Ectodermal cell (in vitro differentiated cells): ENCODE measurements around the gene ALKBH6.

Experiments
- H3K27ac ChIP-seq: 2 replicates; pipeline ENCODE4 v1.7.0; 2013; ENCODE audit warnings: mild to moderate bottlenecking, low read depth, low read length; ENCODE audit not compliant: insufficient read depth, poor library complexity, severe bottlenecking
- H3K27me3 ChIP-seq: 2 replicates; pipeline ENCODE4 v1.7.0; 2013; ENCODE audit warnings: mild to moderate bottlenecking, low read length; ENCODE audit not compliant: insufficient read depth, control insufficient read depth, poor library complexity, severe bottlenecking
- H3K36me3 ChIP-seq: one replicate; pipeline ENCODE4 v1.7.0; 2013; ENCODE audit warnings: low read length; ENCODE audit not compliant: control insufficient read depth, insufficient read depth
- H3K4me1 ChIP-seq: one replicate; pipeline ENCODE4 v1.7.0; 2013; ENCODE audit warnings: low read length; ENCODE audit not compliant: control insufficient read depth, insufficient read depth
- H3K4me3 ChIP-seq: 2 replicates; pipeline ENCODE4 v1.7.0; 2013; ENCODE audit warnings: low read depth, low read length, control low read depth; ENCODE audit not compliant: insufficient read depth
- H3K9me3 ChIP-seq: 2 replicates; pipeline ENCODE4 v1.7.0; 2013; ENCODE audit warnings: mild to moderate bottlenecking, low read length, moderate library complexity; ENCODE audit not compliant: control insufficient read depth
- WGBS, 2 experiments: methylation state at CpG; one replicate each; pipeline ENCODE4 v1.1.7; 2013; ENCODE audit warnings: missing lambda C conversion rate in 2 of 2; 5-methylcytosine and 5-hydroxymethylcytosine counted together

Gene ALKBH6

DNA sequence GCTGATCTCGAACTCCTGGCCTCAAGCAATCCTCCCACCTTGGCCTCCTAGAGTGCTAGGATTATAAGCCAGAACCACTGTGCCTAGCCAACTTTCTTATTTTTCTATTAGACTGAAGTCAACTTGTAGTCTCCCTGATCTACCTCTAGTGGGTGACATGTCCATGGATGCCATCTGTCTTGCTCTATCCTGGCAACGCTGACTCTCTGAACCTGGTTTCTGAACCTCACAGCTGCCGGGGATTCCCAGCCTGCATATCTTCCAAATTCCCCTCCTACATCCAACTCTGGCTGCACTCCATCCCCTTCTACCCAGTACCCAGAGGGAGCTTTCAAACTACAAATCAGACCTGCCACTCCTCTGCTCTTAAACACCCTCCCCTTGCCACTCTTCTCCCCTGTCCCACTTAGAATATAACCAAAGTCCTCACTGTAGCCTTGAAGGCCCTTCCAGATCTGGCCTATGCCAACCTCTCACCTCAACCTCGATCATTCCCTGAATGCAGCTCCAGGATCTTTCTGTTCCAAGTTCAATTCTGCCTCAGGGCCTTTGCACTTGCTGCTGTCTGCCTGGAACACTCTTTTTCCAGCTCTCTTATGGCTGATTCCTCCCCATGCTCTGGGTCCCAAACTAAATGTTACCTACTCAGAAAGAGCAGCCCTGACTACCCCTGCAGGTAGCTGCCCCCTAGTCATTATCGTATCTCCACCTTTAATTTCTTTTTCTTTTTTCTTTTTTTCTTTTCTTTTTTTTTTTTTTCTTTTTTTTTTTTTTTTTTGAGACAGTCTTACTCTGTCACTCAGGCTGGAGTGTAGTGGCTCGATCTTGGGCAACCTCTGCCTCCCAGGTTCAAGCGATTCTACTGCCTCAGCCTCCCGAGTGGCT lies 16.5 kb upstream of the ALKBH6 start:
- H3K4me3 ChIP-seq: no peak overlapping the region
- no peaks in the 10 kb centered on the region for H3K27me3 ChIP-seq
- no peaks in the 10 kb centered on the region for H3K4me1 ChIP-seq
- H3K36me3 ChIP-seq: peaks cover 19% of the 10 kb centered on the region
- no peaks in the 10 kb centered on the region for H3K9me3 ChIP-seq
- H3K27ac ChIP-seq: no peak overlapping the region
- WGBS, 2 experiments: 89 to 95% methylated on average over 7 to 8 of the region's 8 CpGs

GRCh38 chr19:36028313-36029041 lies 14.5 kb upstream of the ALKBH6 start:
- Histone ChIP-seq H3K27ac (no peak overlapping the region), H3K4me1 (no peaks in the 10 kb centered on the region), H3K36me3 (peaks cover 30% of the 10 kb centered on the region), H3K27me3 (no peaks in the 10 kb centered on the region), H3K9me3 (no peaks in the 10 kb centered on the region), H3K4me3 (no peak overlapping the region)
- WGBS, 2 experiments: 92 to 95% methylated on average over 8 to 10 of the region's 10 CpGs

DNA sequence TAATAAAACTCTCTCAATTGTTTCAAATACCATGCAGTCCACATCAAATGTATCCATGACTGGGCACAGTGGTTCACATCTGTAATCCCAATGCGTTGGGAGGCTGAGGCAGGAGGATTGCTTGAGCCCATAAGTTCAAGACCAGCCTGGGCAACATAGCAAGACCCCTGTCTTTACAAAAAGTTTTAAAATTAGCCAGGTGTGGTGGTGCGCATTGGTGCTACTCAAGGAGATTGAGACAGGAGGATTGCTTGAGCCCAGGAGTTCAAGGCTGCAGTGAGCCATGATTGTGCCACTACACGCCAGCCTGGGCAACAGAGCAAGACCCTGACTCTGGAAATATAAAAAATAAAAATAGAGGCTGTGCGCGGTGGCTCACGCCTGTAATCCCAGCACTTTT lies 13.7 kb upstream of the ALKBH6 start:
- Histone ChIP-seq H3K27me3 (no peaks in the 10 kb centered on the region), H3K4me3 (no peak overlapping the region), H3K4me1 (no peaks in the 10 kb centered on the region), H3K9me3 (no peaks in the 10 kb centered on the region), H3K27ac (no peak overlapping the region), H3K36me3 (peaks cover 32% of the 10 kb centered on the region)
- WGBS, 2 experiments: 92 to 96% methylated on average over 6 of the region's 6 CpGs

DNA sequence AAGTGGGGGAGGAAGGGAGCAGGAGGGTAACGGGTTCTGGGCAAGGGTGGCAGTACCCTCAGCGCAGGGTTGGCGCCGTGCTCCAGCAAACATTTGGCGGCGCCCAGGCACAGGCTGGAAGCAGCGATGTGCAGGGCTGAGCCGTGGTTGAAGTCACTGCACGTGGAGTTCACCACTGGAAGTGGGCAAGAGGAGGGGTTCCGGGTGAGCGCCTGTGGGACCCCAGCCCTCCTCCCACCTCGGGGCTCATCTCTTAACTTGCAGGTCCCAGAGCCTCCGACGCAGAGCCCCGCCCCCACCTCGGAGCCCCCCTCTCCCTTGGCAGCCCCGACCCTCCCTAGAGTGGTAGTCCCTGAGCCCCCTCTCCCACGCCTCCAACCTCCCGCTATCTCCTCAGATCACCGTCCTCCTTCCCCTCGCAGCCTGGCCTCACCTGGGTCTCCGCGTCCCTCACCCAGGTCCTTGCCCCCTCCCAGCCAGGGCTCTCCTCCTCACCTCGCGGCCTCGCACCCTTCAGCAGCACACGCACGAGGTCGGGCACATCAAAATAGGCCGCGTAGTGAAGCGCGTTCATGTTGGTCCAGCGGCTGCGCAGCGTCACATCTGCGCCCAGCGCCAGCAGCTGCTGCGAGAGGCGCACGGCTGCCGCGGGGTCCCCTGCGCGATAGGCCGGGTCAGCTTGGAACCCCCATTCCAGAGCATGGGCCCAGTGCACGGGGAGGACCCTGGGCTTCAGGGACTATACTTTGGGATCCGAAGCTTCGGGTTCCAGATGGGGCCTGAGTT lies 12.3 kb upstream of the ALKBH6 start:
- H3K27ac ChIP-seq: no peak overlapping the region
- peaks cover 32% of the 10 kb centered on the region for H3K36me3 ChIP-seq
- WGBS, 2 experiments: 94% methylated on average over 49 of the region's 49 CpGs
- H3K9me3 ChIP-seq: no peaks in the 10 kb centered on the region
- no peaks in the 10 kb centered on the region for H3K4me1 ChIP-seq
- H3K4me3 ChIP-seq: no peak overlapping the region
- H3K27me3 ChIP-seq: no peaks in the 10 kb centered on the region

DNA sequence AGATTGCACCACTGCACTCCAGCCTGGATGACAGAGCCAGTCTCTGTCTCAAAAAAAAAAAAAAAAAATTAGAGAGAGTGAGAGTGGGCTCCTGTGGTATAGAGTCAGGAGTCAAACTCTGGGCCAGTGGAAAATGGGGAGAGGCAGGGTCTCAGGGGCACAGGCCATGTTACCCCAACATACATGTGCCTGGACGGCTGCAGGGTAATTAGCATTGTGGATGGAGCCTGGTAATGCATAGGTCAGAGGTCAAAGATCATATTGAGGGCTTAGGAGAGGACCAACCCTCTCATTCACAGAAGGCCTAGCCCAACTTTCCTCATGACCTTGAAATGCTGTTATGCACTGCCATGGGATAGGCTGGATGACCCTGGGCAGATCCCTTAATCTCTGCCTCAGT lies 11.5 kb upstream of the ALKBH6 start:
- 87 to 100% methylated on average over 1 of the region's 1 CpG for WGBS, 2 experiments
- H3K27ac ChIP-seq: no peak overlapping the region
- H3K9me3 ChIP-seq: no peaks in the 10 kb centered on the region
- no peaks in the 10 kb centered on the region for H3K27me3 ChIP-seq
- peaks cover 32% of the 10 kb centered on the region for H3K36me3 ChIP-seq
- H3K4me1 ChIP-seq: no peaks in the 10 kb centered on the region
- no peak overlapping the region for H3K4me3 ChIP-seq

- no peaks in the 10 kb centered on the region for H3K27me3 ChIP-seq
- H3K4me1 ChIP-seq: no peaks in the 10 kb centered on the region
- H3K9me3 ChIP-seq: no peaks in the 10 kb centered on the region
- H3K4me3 ChIP-seq: no peak overlapping the region
- H3K27ac ChIP-seq: no peak overlapping the region
- H3K36me3 ChIP-seq: peaks cover 40% of the 10 kb centered on the region
- WGBS, 2 experiments: 94% methylated on average over 5 of the region's 5 CpGs
Measured at GRCh38 chr19:36023432-36023831, 9.4 kb upstream of the ALKBH6 start.

DNA sequence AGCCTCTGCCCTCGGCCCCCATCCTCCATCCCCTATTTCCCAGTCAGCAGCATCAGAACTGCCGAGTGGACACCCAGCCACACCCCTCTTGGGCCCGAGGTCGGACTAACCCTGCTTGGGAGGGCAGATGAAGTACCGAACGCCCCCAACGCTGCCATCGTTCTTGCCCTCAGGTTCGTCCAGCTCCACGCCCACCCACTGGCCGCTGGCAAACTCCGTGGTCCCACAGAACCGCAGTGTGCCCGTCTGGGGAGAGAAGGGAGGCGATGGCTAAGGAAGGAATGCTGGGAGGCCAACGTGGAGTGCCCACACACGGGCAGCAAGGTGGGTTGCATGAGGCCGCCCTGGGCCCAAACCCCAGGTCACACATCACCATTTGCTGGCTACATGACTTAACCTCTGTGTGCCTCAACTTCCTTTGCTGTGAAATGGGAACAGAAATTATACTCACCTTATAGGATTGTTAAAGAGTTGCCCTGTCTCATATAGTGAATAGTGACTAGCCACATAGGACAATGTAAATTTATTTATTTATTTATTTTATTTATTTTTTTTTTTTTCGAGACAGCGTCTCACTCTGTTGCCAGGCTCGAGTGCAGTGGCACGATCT lies 5.2 kb upstream of the ALKBH6 start:
- Histone ChIP-seq H3K4me1 (no peaks in the 10 kb centered on the region), H3K36me3 (peaks cover 25% of the 10 kb centered on the region), H3K27me3 (no peaks in the 10 kb centered on the region), H3K27ac (no peak overlapping the region), H3K9me3 (no peaks in the 10 kb centered on the region), H3K4me3 (no peak overlapping the region)
- WGBS, 2 experiments: 92 to 96% methylated on average over 22 of the region's 22 CpGs

DNA sequence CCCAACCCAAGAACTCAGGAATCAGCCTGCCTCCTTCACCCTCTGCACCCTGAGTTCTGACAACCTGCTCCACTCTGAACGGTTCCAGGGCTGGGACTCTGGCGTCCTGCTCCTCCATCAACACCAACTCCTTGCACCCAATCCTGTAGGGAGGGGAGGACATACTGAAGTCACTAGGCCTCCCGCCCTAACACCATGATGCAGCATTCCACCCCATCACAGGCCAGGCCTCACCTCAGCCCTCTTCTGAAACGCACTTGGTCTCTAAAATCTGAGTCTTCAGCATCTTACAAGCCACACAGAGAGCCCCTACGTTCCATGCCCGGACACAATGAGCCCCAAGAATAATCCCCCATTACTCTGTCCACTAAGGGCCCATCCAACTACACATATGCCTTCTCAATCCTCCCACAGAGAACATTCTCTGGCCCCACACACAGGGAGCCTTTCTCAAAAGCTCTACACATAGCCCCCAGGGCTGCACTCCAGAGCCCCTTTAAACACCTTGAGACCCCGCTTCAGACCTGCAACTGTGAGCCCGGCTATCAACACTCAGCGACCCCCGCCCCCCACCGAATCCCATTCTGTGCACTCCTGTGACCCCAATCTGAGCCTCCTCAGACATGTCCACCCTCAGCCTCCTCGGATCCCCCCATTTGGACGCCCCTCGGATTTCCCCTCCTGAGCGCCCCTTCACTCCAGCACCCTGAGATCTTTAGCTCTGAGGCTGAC lies 567 bp downstream of the ALKBH6 start:
- peaks cover 6% of the 10 kb centered on the region for H3K4me1 ChIP-seq
- WGBS, 2 experiments: 34 to 39% methylated on average over 15 of the region's 15 CpGs
- H3K27me3 ChIP-seq: no peaks in the 10 kb centered on the region
- no peaks in the 10 kb centered on the region for H3K9me3 ChIP-seq
- H3K27ac ChIP-seq: no peak overlapping the region
- H3K36me3 ChIP-seq: peaks cover 8% of the 10 kb centered on the region
- H3K4me3 ChIP-seq: peak overlapping the region; percentile 60

GRCh38 chr19:36010402-36010801 lies 3.6 kb downstream of the ALKBH6 start:
- Histone ChIP-seq H3K9me3 (no peaks in the 10 kb centered on the region), H3K27ac (no peak overlapping the region)
- WGBS, 2 experiments: 92 to 95% methylated on average over 11 of the region's 11 CpGs

More at GRCh38 chr19:36010402-36010801, 3.6 kb downstream of the ALKBH6 start:
- Histone ChIP-seq H3K36me3 (no peaks in the 10 kb centered on the region), H3K4me3 (no peak overlapping the region), H3K27me3 (no peaks in the 10 kb centered on the region), H3K4me1 (peaks cover 6% of the 10 kb centered on the region)
